ENCODE data around the gene CYP2F1.
A peak's percentile ranks its signal among the peaks of the same experiment; 100 is the strongest.
"Not testable (repeated sequence)": the region's sequence is repeated elsewhere in the genome, so short reads cannot be mapped to it uniquely, and the experiment has no call there.

Gene CYP2F1

GRCh38 chr19:41127801-41128300 is 13.6 kb downstream of the CYP2F1 start:
- peak; percentile 65 for DNase-seq

GRCh38 chr19:41128692-41129091 is 14.5 kb downstream of the CYP2F1 start:
- DNase-seq = no peak

- DNase-seq = no peak
Measured at GRCh38 chr19:41131186-41131585, 17.0 kb downstream of the CYP2F1 start.

GRCh38 chr19:41133260-41133659 is 19.0 kb downstream of the CYP2F1 start:
- no peak for DNase-seq

- DNase-seq = no peak
Measured at GRCh38 chr19:41134616-41135015, 20.4 kb downstream of the CYP2F1 start.

GRCh38 chr19:41135390-41136384 is 21.5 kb downstream of the CYP2F1 start:
- DNase-seq = not testable (repeated sequence)

GRCh38 chr19:41136636-41137455 is 22.6 kb downstream of the CYP2F1 start:
- no peak for DNase-seq

- peak; percentile 24 for DNase-seq
Measured at GRCh38 chr19:41144403-41144802, 30.2 kb downstream of the CYP2F1 start.

- DNase-seq = no peak
Measured at GRCh38 chr19:41149831-41150230, 35.6 kb downstream of the CYP2F1 start.

- DNase-seq = not testable (repeated sequence)
Measured at GRCh38 chr19:41150986-41151385, 36.8 kb downstream of the CYP2F1 start.

- DNase-seq = no peak
Measured at GRCh38 chr19:41154060-41154459, 39.8 kb downstream of the CYP2F1 start.

GRCh38 chr19:41156207-41156606 is 42.0 kb downstream of the CYP2F1 start:
- no peak for DNase-seq

- DNase-seq = no peak
Measured at GRCh38 chr19:41159881-41160280, 45.6 kb downstream of the CYP2F1 start.

- DNase-seq = no peak
Measured at GRCh38 chr19:41161903-41162302, 47.7 kb downstream of the CYP2F1 start.

GRCh38 chr19:41166944-41167804 is 52.9 kb downstream of the CYP2F1 start:
- DNase-seq = no peak

- DNase-seq = no peak
Measured at GRCh38 chr19:41172297-41173164, 58.3 kb downstream of the CYP2F1 start.

GRCh38 chr19:41174297-41174928 is 60.2 kb downstream of the CYP2F1 start:
- no peak for DNase-seq

- DNase-seq = no peak
Measured at GRCh38 chr19:41175801-41176777, 61.9 kb downstream of the CYP2F1 start.
